ENCODE data around the gene SCN2B. TPM values are rescaled to one million over a fixed set of nuclear protein-coding genes. Genes with fewer than 3 reads are reported as not detected.

Gene SCN2B
- total RNA-seq, 2 donors from 2014 or later: 3.4 to 8.2 TPM

DNA sequence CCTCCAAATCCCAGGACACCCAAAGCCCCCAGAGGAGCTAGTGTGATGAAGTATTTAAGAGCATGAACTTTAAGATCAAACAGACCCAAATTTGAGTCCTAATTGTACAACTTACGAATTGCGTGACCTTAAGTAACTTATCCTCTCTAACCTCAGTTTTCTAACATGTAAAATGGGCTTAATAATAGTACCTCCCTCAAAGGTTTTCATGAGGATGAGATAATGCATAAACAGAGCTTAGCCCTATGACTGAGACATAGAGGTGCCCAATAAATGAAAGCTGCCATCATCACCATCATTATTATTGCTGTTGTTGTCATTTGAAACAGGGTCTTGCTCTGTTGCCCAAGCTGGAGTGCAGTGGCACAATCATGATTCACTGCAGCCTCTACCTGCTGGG is 9.2 kb downstream of the SCN2B start:
- no peaks in the 10 kb centered on the region for H3K9me3 ChIP-seq
- H3K36me3 ChIP-seq: no peaks in the 10 kb centered on the region
- H3K4me3 ChIP-seq: no peak overlapping the region
- TF ChIP-seq, protein P1, sequence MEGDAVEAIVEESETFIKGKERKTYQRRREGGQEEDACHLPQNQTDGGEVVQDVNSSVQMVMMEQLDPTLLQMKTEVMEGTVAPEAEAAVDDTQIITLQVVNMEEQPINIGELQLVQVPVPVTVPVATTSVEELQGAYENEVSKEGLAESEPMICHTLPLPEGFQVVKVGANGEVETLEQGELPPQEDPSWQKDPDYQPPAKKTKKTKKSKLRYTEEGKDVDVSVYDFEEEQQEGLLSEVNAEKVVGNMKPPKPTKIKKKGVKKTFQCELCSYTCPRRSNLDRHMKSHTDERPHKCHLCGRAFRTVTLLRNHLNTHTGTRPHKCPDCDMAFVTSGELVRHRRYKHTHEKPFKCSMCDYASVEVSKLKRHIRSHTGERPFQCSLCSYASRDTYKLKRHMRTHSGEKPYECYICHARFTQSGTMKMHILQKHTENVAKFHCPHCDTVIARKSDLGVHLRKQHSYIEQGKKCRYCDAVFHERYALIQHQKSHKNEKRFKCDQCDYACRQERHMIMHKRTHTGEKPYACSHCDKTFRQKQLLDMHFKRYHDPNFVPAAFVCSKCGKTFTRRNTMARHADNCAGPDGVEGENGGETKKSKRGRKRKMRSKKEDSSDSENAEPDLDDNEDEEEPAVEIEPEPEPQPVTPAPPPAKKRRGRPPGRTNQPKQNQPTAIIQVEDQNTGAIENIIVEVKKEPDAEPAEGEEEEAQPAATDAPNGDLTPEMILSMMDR (IDR thresholded peaks at IDR 0.05): no peak
- no peak for DNase-seq (ENCODE audit: low spot score)
- no peak overlapping the region for H3K27ac ChIP-seq
- no peaks in the 10 kb centered on the region for H3K27me3 ChIP-seq
- peaks cover 0 to 18% of the 10 kb centered on the region in 2 donors for H3K4me1 ChIP-seq

DNA sequence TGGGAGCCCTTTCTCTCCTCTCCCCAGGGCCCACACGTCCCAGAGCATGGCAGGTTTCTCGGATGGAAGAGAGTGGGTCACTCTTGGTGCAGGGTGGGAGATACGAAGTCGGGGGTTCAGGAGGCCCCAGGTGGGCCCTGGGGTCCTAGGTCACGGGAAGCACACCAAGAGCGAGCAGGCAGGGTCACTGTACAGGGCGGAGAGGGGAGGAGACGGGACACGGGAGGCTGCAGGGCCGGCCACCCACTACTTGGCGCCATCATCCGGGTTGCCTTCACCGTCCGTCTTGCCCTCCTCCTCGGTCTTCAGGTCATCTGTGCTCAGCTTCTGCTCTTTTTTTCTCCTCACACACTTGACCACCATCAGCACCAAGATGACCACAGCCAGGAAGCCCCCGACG is 9.8 kb downstream of the SCN2B start:
- H3K4me1 ChIP-seq: peaks cover 0 to 14% of the 10 kb centered on the region in 2 donors
- H3K27ac ChIP-seq: no peak overlapping the region
- no peaks in the 10 kb centered on the region for H3K27me3 ChIP-seq
- TF ChIP-seq, protein P1 (IDR thresholded peaks at IDR 0.05): no peak
- DNase-seq (ENCODE audit: low spot score): no peak
- H3K4me3 ChIP-seq: no peak overlapping the region
- H3K36me3 ChIP-seq: no peaks in the 10 kb centered on the region
- H3K9me3 ChIP-seq: no peaks in the 10 kb centered on the region

DNA sequence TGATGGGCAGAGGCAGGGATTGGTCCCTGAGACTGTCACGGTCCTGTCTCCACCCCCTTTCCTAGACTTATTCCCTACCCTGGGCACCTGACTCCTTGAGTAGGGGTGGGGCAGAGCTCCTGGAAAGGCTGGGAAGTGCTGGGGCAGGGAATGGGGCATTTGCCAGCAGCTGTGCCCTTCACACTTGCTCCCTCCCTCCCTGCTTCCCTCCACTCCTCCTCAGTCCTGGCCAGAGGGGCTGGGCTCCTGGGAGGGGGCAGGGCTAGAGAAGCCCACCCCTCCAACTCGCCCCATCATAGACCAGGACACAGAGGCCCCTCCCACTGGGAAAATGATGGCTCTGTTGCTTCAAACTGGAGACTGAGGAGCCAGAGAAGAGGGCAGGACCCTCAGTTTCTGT is 11.6 kb downstream of the SCN2B start:
- DNase-seq (ENCODE audit: low spot score): no peak
- TF ChIP-seq, protein P1 (IDR thresholded peaks at IDR 0.05): no peak
- Histone ChIP-seq H3K9me3 (no peaks in the 10 kb centered on the region), H3K27ac (no peak overlapping the region), H3K4me3 (no peak overlapping the region), H3K27me3 (no peaks in the 10 kb centered on the region), H3K36me3 (no peaks in the 10 kb centered on the region), H3K4me1 (peaks cover 0 to 3% of the 10 kb centered on the region in 2 donors)

DNA sequence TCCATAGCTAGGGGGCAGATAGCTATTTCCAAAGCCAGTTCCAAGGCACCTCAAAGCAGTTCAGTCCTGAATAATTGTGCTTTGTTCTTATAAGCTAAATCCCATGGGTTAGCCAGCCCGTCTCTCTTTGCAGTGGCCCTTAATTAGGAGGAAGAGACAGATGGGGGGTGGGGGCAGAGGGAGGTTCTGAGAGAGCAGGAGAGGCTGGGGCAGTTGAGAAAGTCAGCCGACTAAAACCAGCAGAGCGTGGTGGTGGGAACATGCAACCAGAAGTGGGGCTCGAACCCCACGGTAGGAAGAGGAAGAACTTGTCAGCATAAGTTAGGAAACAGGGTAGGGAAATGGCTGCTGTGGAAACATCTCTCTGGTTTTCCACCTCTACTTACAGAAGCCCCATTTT is 12.9 kb downstream of the SCN2B start:
- no peaks in the 10 kb centered on the region for H3K27me3 ChIP-seq

DNA sequence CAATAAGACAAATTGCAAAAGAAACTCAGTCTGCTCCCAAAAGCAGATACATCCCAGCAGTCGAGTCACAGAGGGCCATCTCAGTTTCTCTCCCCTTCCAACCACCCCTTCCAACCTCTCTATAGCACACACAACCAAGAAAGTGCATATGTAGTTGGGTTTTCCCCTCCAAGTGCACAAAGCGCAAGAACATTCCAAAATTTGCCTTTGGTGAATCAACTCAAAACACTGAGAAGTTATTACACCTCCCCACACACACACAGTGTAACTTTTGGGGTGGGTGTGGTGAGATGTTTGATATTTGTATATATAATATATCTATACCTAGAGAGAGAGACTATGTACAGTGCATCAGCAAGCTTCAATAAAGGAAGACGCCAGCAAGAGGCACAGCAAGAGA is 13.6 kb downstream of the SCN2B start:
- peaks cover 0 to 3% of the 10 kb centered on the region in 2 donors for H3K4me1 ChIP-seq
- no peak overlapping the region for H3K4me3 ChIP-seq
- H3K9me3 ChIP-seq: no peaks in the 10 kb centered on the region
- no peaks in the 10 kb centered on the region for H3K27me3 ChIP-seq
- TF ChIP-seq, protein P1 (IDR thresholded peaks at IDR 0.05): no peak
- no peaks in the 10 kb centered on the region for H3K36me3 ChIP-seq
- H3K27ac ChIP-seq: no peak overlapping the region
- DNase-seq (ENCODE audit: low spot score): no peak

More for the DNA sequence above, 12.9 kb downstream of the SCN2B start:
- Histone ChIP-seq H3K4me1 (peaks cover 0 to 3% of the 10 kb centered on the region in 2 donors), H3K27ac (no peak overlapping the region), H3K36me3 (no peaks in the 10 kb centered on the region), H3K9me3 (no peaks in the 10 kb centered on the region), H3K4me3 (no peak overlapping the region)
- DNase-seq (ENCODE audit: low spot score): no peak
- TF ChIP-seq, protein P1 (IDR thresholded peaks at IDR 0.05): no peak

DNA sequence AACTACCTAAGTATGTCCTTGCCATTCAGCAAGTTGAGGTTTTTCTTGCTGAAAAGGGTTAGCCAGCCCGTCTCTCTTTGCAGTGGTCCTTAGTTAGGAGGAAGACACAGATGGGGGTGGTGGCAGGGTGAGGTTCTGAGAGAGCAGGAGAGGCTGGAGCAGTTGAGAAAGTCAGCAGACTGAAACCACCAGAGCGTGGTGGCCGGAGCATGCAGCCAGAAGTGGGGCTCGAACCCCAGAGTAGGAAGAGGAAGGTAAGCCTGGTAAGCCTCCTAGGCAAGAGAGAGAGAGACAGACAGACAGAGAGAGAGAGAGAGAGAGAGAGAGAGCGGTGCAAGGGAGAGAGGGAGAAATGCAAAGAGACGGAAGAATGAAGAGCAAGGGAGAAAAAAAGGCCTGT is 14.7 kb downstream of the SCN2B start:
- no peaks in the 10 kb centered on the region for H3K27me3 ChIP-seq
- no peak for DNase-seq (ENCODE audit: low spot score)
- H3K36me3 ChIP-seq: no peaks in the 10 kb centered on the region
- H3K4me1 ChIP-seq: peaks cover 0 to 3% of the 10 kb centered on the region in 2 donors
- no peak overlapping the region for H3K4me3 ChIP-seq
- TF ChIP-seq, protein P1 (IDR thresholded peaks at IDR 0.05): no peak
- H3K9me3 ChIP-seq: no peaks in the 10 kb centered on the region
- no peak overlapping the region for H3K27ac ChIP-seq

All from right atrium auricular region (tissue), 2 donors.